ENCODE measurements around the gene MMP19. TPM values are rescaled to one million over a fixed set of nuclear protein-coding genes. Genes with fewer than 3 reads are reported as not detected.

The MMP19 gene
- total RNA-seq, 2 donors from 2014 or later = 72.9 to 85.0 TPM

GRCh38 chr12:55814257-55814656, 28.5 kb downstream of the MMP19 start:
- no peak for ATAC-seq (ENCODE audit: insufficient number of reproducible peaks, low FRiP score, low read depth)
- H3K27ac ChIP-seq = no peak overlapping the region

GRCh38 chr12:55812088-55812487, 30.6 kb downstream of the MMP19 start:
- no peak overlapping the region for H3K27ac ChIP-seq
- H3K4me3 ChIP-seq = no peak overlapping the region
- no peak for TF ChIP-seq CTCF (IDR thresholded peaks at IDR 0.05)
- DNase-seq (ENCODE audit: low spot score) (no peak), ATAC-seq (ENCODE audit: insufficient number of reproducible peaks, low FRiP score, low read depth) (no peak)
- peaks cover 23 to 45% of the 10 kb centered on the region in 2 donors for H3K4me1 ChIP-seq (ENCODE audit: control insufficient read depth in 1 of 2, low read depth in 2 of 2)
- no peaks in the 10 kb centered on the region for H3K9me3 ChIP-seq
- peaks cover 16% of the 10 kb centered on the region for H3K36me3 ChIP-seq
- H3K27me3 ChIP-seq (replicated peaks; ENCODE audit: insufficient read depth) = no peaks in the 10 kb centered on the region

More at GRCh38 chr12:55814257-55814656, 28.5 kb downstream of the MMP19 start:
- no peaks in the 10 kb centered on the region for H3K9me3 ChIP-seq
- no peaks in the 10 kb centered on the region for H3K27me3 ChIP-seq (replicated peaks; ENCODE audit: insufficient read depth)
- H3K4me1 ChIP-seq (ENCODE audit: control insufficient read depth in 1 of 2, low read depth in 2 of 2) = peaks cover 28 to 53% of the 10 kb centered on the region in 2 donors
- DNase-seq (ENCODE audit: low spot score) = no peak
- no peak for TF ChIP-seq CTCF (IDR thresholded peaks at IDR 0.05)
- peaks cover 11% of the 10 kb centered on the region for H3K36me3 ChIP-seq
- no peak overlapping the region for H3K4me3 ChIP-seq

- Histone ChIP-seq H3K27ac (no peak overlapping the region), H3K27me3 (replicated peaks; ENCODE audit: insufficient read depth) (no peaks in the 10 kb centered on the region), H3K4me1 (ENCODE audit: control insufficient read depth in 1 of 2, low read depth in 2 of 2) (peaks cover 5 to 34% of the 10 kb centered on the region in 2 donors), H3K36me3 (peaks cover 16% of the 10 kb centered on the region), H3K9me3 (no peaks in the 10 kb centered on the region), H3K4me3 (no peak overlapping the region)
- DNase-seq (ENCODE audit: low spot score) = no peak
- no peak for ATAC-seq (ENCODE audit: insufficient number of reproducible peaks, low FRiP score, low read depth)
- no peak for TF ChIP-seq CTCF (IDR thresholded peaks at IDR 0.05)
Measured at GRCh38 chr12:55809274-55809673, 33.5 kb downstream of the MMP19 start.

GRCh38 chr12:55806982-55807381, 35.8 kb downstream of the MMP19 start:
- Histone ChIP-seq H3K4me1 (ENCODE audit: control insufficient read depth in 1 of 2, low read depth in 2 of 2) (peaks cover 3 to 20% of the 10 kb centered on the region in 2 donors), H3K27ac (no peak overlapping the region), H3K4me3 (no peak overlapping the region), H3K36me3 (peaks cover 6% of the 10 kb centered on the region), H3K27me3 (replicated peaks; ENCODE audit: insufficient read depth) (no peaks in the 10 kb centered on the region), H3K9me3 (no peaks in the 10 kb centered on the region)
- DNase-seq (ENCODE audit: low spot score) (no peak), ATAC-seq (ENCODE audit: insufficient number of reproducible peaks, low FRiP score, low read depth) (no peak)
- no peak for TF ChIP-seq CTCF (IDR thresholded peaks at IDR 0.05)

GRCh38 chr12:55797550-55797949, 45.2 kb downstream of the MMP19 start:
- H3K4me1 ChIP-seq (ENCODE audit: control insufficient read depth in 1 of 2, low read depth in 2 of 2) = no peaks in the 10 kb centered on the region
- no peak for DNase-seq (ENCODE audit: low spot score)
- H3K27ac ChIP-seq = no peak overlapping the region
- no peak overlapping the region for H3K4me3 ChIP-seq
- peaks cover 27% of the 10 kb centered on the region for H3K36me3 ChIP-seq
- no peak for ATAC-seq (ENCODE audit: insufficient number of reproducible peaks, low FRiP score, low read depth)
- H3K27me3 ChIP-seq (replicated peaks; ENCODE audit: insufficient read depth) = no peaks in the 10 kb centered on the region
- no peak for TF ChIP-seq CTCF (IDR thresholded peaks at IDR 0.05)
- no peaks in the 10 kb centered on the region for H3K9me3 ChIP-seq

Data from thoracic aorta (tissue), 2 donors.